HepG2 (cell line): ENCODE data around the gene EPHX1. TPM values are rescaled to one million over a fixed set of nuclear protein-coding genes. Genes with fewer than 3 reads are reported as not detected.

ENCODE experiments used
- ARID2 ChIP-seq: sonication (generic); formaldehyde crosslinking; IDR thresholded peaks from 2 replicates; pipeline ENCODE4 v1.8.1; 2022; ENCODE audit warnings: mild to moderate bottlenecking, missing genetic modification reagents, borderline replicate concordance
- DNMT1 ChIP-seq: sonication (generic); formaldehyde crosslinking; IDR thresholded peaks from 2 replicates; pipeline ENCODE4 v1.5.1; 2020; ENCODE audit warnings: mild to moderate bottlenecking, missing genetic modification reagents
- ETV6 ChIP-seq: sonication (generic); formaldehyde crosslinking; conservative IDR thresholded peaks from 2 replicates; pipeline ENCODE4 v1.4.0; 2020; ENCODE audit warnings: missing genetic modification reagents
- FOXJ3 ChIP-seq: sonication (generic); formaldehyde crosslinking; IDR thresholded peaks from 2 replicates; pipeline ENCODE4 v1.4.0; 2020; ENCODE audit warnings: missing genetic modification reagents, mild to moderate bottlenecking, borderline replicate concordance
- MLLT10 ChIP-seq: sonication (generic); formaldehyde crosslinking; IDR thresholded peaks from 2 replicates; pipeline ENCODE4 v1.4.0; 2020; ENCODE audit warnings: missing genetic modification reagents
- ZNF552 ChIP-seq: sonication (generic); formaldehyde crosslinking; IDR thresholded peaks from 2 replicates; pipeline ENCODE4 v1.9.0; 2022; ENCODE audit warnings: missing genetic modification reagents, mild to moderate bottlenecking, borderline replicate concordance
- ZNF607 ChIP-seq: sonication (generic); formaldehyde crosslinking; IDR thresholded peaks from 2 replicates; pipeline ENCODE4 v1.5.1; 2020; ENCODE audit warnings: missing genetic modification reagents, mild to moderate bottlenecking, borderline replicate concordance
- ZNF746 ChIP-seq: sonication (generic); formaldehyde crosslinking; IDR thresholded peaks from 2 replicates; pipeline ENCODE4 v1.8.0; 2022; ENCODE audit warnings: mild to moderate bottlenecking, missing genetic modification reagents
- ZNF878 ChIP-seq: sonication (generic); formaldehyde crosslinking; IDR thresholded peaks from 2 replicates; pipeline ENCODE4 v1.8.1; 2023; ENCODE audit warnings: mild to moderate bottlenecking, missing genetic modification reagents, moderate library complexity
- polyA plus RNA-seq, 8 experiments: library from polyadenylated mRNA; depleted of rRNA in 3 of 8; stranded (reverse) in 7 of 8; unstranded in 1 of 8; fragments of >200 nt; fragmentation: Illumina TruSeq in 4 of 8; extraction: Trizol in 4 of 8; gene quantifications; 2 replicates each; pipeline versions ENCODE4 v1.2.1 to v1.2.3, GENCODE V29; 2011 to 2016; ENCODE audit warnings: low read depth in 4 of 8, missing spikeins in 1 of 8, mixed read lengths in 1 of 8; ENCODE audit not compliant: insufficient read depth in 1 of 8
- total RNA-seq, 5 experiments: library from RNA; depleted of rRNA; stranded (reverse); fragments of >200 nt; fragmentation: Illumina TruSeq; extraction: Trizol; gene quantifications; 2 replicates each; pipeline ENCODE4 v1.2.3, GENCODE V29; 2016; ENCODE audit warnings: low read depth in 1 of 5
- TF ChIP-seq, protein P1 (sequence below): sonication (generic); formaldehyde crosslinking; conservative IDR thresholded peaks from 2 replicates; pipeline ENCODE4 v1.8.0; 2022; ENCODE audit warnings: low read depth, missing genetic modification reagents
- TF ChIP-seq, protein P2 (sequence below): conservative IDR thresholded peaks from 2 replicates; pipeline ENCODE4 v1.6.1; 2018; ENCODE audit warnings: missing genetic modification reagents
- TF ChIP-seq, protein P3 (sequence below): fragments of 450-650 bp; IDR thresholded peaks from 2 replicates; pipeline ENCODE4 v1.6.1; 2017; ENCODE audit warnings: mild to moderate bottlenecking
- TF ChIP-seq, protein P4 (sequence below): sonication (generic); formaldehyde crosslinking; IDR thresholded peaks from 2 replicates; pipeline ENCODE4 v1.5.0; 2020; ENCODE audit warnings: missing genetic modification reagents, mild to moderate bottlenecking, borderline replicate concordance
- TF ChIP-seq, protein P5 (sequence below): sonication (generic); formaldehyde crosslinking; IDR thresholded peaks from 2 replicates; pipeline ENCODE4 v1.5.0; 2020; ENCODE audit warnings: mild to moderate bottlenecking, missing genetic modification reagents, borderline replicate concordance
- TF ChIP-seq, protein P6 (sequence below), 2 experiments: fragments of 450-650 bp in 1 of 2; sonication (generic) in 1 of 2; formaldehyde crosslinking; IDR thresholded peaks; 2 replicates each; pipeline versions ENCODE4 v1.5.0 to v1.8.0; 2020 to 2022; ENCODE audit warnings: mild to moderate bottlenecking in 1 of 2, missing genetic modification reagents in 1 of 2
- TF ChIP-seq, protein P7 (sequence below): IDR thresholded peaks from 2 replicates; pipeline ENCODE4 v1.6.1; 2016; ENCODE audit warnings: low read depth, control low read depth
- TF ChIP-seq, protein P8 (sequence below): sonication (generic); formaldehyde crosslinking; IDR thresholded peaks from 2 replicates; pipeline ENCODE4 v1.8.1; 2023; ENCODE audit warnings: missing genetic modification reagents, mild to moderate bottlenecking, borderline replicate concordance

EPHX1 gene
- total and polyA plus RNA-seq, 2 of the 13 experiments (the other 11 are each of a cell fraction or from before 2014, with no cell fraction given): 27.7 to 36.5 TPM

DNA sequence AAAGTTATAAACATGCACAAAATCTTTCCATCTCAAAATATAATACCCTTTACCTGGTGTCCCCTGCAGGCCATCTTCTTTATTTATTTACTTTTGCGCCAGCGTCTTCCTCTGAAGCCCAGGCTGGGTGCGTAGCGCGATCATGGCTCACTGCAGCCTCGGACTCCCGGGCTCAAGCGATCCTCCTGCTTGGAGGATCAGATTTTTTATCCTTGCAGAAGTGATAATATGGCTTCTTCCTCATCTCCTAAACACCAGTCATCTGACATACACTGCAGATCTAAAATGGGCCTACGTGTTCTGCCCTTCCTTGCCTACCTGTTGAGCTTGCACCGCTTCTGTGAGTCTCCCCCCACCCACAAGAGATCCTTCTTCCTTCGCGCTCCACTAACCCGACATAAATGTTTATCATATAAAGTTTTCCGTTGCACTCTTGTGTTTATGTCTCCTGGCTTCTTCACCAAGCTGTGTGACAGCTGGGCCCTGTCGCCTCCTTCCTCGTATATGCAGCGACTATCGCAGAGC lies 32.8 kb upstream of the EPHX1 start (continued):
- TF ChIP-seq, protein P1, sequence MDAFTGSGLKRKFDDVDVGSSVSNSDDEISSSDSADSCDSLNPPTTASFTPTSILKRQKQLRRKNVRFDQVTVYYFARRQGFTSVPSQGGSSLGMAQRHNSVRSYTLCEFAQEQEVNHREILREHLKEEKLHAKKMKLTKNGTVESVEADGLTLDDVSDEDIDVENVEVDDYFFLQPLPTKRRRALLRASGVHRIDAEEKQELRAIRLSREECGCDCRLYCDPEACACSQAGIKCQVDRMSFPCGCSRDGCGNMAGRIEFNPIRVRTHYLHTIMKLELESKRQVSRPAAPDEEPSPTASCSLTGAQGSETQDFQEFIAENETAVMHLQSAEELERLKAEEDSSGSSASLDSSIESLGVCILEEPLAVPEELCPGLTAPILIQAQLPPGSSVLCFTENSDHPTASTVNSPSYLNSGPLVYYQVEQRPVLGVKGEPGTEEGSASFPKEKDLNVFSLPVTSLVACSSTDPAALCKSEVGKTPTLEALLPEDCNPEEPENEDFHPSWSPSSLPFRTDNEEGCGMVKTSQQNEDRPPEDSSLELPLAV (CRISPR knock-in tag): no peak
- TF ChIP-seq, protein P2, sequence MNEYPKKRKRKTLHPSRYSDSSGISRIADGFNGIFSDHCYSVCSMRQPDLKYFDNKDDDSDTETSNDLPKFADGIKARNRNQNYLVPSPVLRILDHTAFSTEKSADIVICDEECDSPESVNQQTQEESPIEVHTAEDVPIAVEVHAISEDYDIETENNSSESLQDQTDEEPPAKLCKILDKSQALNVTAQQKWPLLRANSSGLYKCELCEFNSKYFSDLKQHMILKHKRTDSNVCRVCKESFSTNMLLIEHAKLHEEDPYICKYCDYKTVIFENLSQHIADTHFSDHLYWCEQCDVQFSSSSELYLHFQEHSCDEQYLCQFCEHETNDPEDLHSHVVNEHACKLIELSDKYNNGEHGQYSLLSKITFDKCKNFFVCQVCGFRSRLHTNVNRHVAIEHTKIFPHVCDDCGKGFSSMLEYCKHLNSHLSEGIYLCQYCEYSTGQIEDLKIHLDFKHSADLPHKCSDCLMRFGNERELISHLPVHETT (CRISPR knock-in tag): no peak
- peak; percentile 49; the same call in 1 of the 2 replicates for TF ChIP-seq FOXJ3 (CRISPR knock-in tag)
- TF ChIP-seq ZNF607 (CRISPR knock-in tag): 0 out of 2 replicates have a peak, but pooled peaks have one; percentile 75
- no peak for TF ChIP-seq MLLT10 (CRISPR knock-in tag)
- TF ChIP-seq, protein P3, sequence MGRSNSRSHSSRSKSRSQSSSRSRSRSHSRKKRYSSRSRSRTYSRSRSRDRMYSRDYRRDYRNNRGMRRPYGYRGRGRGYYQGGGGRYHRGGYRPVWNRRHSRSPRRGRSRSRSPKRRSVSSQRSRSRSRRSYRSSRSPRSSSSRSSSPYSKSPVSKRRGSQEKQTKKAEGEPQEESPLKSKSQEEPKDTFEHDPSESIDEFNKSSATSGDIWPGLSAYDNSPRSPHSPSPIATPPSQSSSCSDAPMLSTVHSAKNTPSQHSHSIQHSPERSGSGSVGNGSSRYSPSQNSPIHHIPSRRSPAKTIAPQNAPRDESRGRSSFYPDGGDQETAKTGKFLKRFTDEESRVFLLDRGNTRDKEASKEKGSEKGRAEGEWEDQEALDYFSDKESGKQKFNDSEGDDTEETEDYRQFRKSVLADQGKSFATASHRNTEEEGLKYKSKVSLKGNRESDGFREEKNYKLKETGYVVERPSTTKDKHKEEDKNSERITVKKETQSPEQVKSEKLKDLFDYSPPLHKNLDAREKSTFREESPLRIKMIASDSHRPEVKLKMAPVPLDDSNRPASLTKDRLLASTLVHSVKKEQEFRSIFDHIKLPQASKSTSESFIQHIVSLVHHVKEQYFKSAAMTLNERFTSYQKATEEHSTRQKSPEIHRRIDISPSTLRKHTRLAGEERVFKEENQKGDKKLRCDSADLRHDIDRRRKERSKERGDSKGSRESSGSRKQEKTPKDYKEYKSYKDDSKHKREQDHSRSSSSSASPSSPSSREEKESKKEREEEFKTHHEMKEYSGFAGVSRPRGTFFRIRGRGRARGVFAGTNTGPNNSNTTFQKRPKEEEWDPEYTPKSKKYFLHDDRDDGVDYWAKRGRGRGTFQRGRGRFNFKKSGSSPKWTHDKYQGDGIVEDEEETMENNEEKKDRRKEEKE: no peak
- TF ChIP-seq, protein P4, sequence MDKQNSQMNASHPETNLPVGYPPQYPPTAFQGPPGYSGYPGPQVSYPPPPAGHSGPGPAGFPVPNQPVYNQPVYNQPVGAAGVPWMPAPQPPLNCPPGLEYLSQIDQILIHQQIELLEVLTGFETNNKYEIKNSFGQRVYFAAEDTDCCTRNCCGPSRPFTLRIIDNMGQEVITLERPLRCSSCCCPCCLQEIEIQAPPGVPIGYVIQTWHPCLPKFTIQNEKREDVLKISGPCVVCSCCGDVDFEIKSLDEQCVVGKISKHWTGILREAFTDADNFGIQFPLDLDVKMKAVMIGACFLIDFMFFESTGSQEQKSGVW: no peak
- TF ChIP-seq ETV6 (CRISPR knock-in tag): no peak
- TF ChIP-seq ARID2 (CRISPR knock-in tag): no peak
- TF ChIP-seq, protein P5, sequence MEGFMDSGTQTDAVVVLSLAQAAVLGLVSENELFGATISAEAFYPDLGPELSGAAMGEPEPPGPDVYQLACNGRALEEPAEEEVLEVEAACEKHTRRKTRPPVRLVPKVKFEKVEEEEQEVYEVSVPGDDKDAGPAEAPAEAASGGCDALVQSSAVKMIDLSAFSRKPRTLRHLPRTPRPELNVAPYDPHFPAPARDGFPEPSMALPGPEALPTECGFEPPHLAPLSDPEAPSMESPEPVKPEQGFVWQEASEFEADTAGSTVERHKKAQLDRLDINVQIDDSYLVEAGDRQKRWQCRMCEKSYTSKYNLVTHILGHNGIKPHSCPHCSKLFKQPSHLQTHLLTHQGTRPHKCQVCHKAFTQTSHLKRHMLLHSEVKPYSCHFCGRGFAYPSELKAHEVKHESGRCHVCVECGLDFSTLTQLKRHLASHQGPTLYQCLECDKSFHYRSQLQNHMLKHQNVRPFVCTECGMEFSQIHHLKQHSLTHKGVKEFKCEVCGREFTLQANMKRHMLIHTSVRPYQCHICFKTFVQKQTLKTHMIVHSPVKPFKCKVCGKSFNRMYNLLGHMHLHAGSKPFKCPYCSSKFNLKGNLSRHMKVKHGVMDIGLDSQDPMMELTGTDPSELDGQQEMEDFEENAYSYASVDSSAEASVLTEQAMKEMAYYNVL (CRISPR knock-in tag): peak; percentile 52; the same call in 1 of the 2 replicates
- 0 out of 2 replicates have a peak, but pooled peaks have one; percentile 13 for TF ChIP-seq ZNF552 (CRISPR knock-in tag)
- TF ChIP-seq, protein P6, sequence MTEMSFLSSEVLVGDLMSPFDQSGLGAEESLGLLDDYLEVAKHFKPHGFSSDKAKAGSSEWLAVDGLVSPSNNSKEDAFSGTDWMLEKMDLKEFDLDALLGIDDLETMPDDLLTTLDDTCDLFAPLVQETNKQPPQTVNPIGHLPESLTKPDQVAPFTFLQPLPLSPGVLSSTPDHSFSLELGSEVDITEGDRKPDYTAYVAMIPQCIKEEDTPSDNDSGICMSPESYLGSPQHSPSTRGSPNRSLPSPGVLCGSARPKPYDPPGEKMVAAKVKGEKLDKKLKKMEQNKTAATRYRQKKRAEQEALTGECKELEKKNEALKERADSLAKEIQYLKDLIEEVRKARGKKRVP (CRISPR knock-in tag; IDR thresholded peaks at IDR 0.05): no peak
- no peak for TF ChIP-seq ZNF878 (CRISPR knock-in tag)
- TF ChIP-seq, protein P7, sequence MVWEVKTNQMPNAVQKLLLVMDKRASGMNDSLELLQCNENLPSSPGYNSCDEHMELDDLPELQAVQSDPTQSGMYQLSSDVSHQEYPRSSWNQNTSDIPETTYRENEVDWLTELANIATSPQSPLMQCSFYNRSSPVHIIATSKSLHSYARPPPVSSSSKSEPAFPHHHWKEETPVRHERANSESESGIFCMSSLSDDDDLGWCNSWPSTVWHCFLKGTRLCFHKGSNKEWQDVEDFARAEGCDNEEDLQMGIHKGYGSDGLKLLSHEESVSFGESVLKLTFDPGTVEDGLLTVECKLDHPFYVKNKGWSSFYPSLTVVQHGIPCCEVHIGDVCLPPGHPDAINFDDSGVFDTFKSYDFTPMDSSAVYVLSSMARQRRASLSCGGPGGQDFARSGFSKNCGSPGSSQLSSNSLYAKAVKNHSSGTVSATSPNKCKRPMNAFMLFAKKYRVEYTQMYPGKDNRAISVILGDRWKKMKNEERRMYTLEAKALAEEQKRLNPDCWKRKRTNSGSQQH: no peak
- TF ChIP-seq, protein P8, sequence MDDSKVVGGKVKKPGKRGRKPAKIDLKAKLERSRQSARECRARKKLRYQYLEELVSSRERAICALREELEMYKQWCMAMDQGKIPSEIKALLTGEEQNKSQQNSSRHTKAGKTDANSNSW (CRISPR knock-in tag): no peak
- no peak for TF ChIP-seq ZNF746 (CRISPR knock-in tag)
- peak; percentile 60; the same call in 1 of the 2 replicates for TF ChIP-seq DNMT1 (CRISPR knock-in tag)
